Ascending aorta (tissue), 2 donors: Measurements from ENCODE around the gene PTGES2. TPM values are rescaled to one million over a fixed set of nuclear protein-coding genes. Genes with fewer than 3 reads are reported as not detected.
A peak's percentile ranks its signal among the peaks of the same experiment; 100 is the strongest.

Experiments used
- DNase-seq, 2 donors: peaks; one replicate each; pipeline ENCODE4 v3.0.0-alpha.2; 2019; ENCODE audit warnings: low spot score in 2 of 2
- H3K27ac ChIP-seq, 2 donors: fragments of 200-600 bp; sonication (generic); one replicate each; pipeline ENCODE4 v1.5.1; 2016 to 2017; ENCODE audit warnings: mild to moderate bottlenecking in 1 of 2
- H3K27me3 ChIP-seq: fragments of 200-600 bp; sonication (generic); one replicate; pipeline ENCODE4 v1.5.1; 2017
- H3K36me3 ChIP-seq, 2 donors: fragments of 200-600 bp; sonication (generic); one replicate each; pipeline ENCODE4 v1.5.1; 2016
- H3K4me1 ChIP-seq, 2 donors: fragments of 200-600 bp; sonication (generic); one replicate each; pipeline ENCODE4 v1.5.1; 2016 to 2017; ENCODE audit warnings: mild to moderate bottlenecking in 1 of 2
- H3K4me3 ChIP-seq, 2 donors: fragments of 200-600 bp; sonication (generic); one replicate each; pipeline ENCODE4 v1.5.1; 2016 to 2017; ENCODE audit warnings: mild to moderate bottlenecking in 1 of 2
- H3K9me3 ChIP-seq, 2 donors: fragments of 200-600 bp; sonication (generic); one replicate each; pipeline ENCODE4 v1.5.1; 2016
- intact Hi-C: fragments of 100-400 bp; cut with DNase I; formaldehyde crosslinking; loops from one replicate; pipeline ENCODE4 v1.15.1; 2023
- total RNA-seq: library from RNA; depleted of rRNA; stranded (reverse); fragments of >200 nt; gene quantifications from one replicate; pipeline ENCODE4 v1.1.0, GENCODE V29; 2016
- TF ChIP-seq, protein P1 (sequence below), 3 experiments: fragments of 200-600 bp in 2 of 3; fragments of 450-650 bp in 1 of 3; sonication (generic) in 2 of 3; IDR thresholded peaks; one replicate each; pipeline ENCODE4 v1.5.1; 2016 to 2019; ENCODE audit warnings: antibody characterized with exemption in 3 of 3, mild to moderate bottlenecking in 1 of 3, moderate library complexity in 1 of 3

PTGES2 gene
- total RNA-seq, 1 donor from 2014 or later, result 97.2 TPM

DNA sequence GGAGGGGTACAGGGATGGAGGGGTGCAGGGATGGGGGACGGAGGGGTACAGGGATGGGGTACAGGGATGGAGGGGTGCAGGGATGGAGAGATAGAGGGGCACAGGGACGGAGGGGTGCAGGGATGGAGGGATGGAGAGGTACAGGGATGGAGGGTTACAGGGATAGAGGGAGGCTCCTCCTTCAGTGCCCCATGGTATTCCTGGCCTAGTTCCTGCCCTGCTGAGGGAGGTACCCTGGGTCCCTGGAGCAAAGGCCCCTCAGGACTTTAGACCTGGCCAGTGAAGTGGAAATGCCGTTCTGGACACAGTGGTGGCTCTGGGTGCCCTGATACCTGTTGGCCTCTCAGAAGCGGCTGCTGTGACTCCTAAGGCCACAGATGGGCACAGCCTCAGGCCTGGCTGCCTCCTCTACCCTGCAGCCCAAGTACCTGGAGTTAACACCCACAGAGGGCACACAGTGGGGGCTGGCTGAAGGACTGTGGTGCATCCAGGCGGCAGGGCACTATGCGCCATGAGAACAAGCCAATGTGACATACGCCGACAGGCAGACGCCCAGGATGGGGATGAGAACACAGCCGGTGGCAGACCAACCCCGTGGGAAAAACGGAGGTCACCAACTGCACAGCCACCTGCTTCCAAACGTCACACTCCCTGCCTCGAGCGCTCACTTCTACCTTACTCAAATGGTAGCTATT, 8.4 kb downstream of the PTGES2 start:
- no peaks in the 10 kb centered on the region for H3K9me3 ChIP-seq
- no peak for DNase-seq
- H3K36me3 ChIP-seq, result peaks cover 25 to 31% of the 10 kb centered on the region in 2 donors
- TF ChIP-seq, protein P1, sequence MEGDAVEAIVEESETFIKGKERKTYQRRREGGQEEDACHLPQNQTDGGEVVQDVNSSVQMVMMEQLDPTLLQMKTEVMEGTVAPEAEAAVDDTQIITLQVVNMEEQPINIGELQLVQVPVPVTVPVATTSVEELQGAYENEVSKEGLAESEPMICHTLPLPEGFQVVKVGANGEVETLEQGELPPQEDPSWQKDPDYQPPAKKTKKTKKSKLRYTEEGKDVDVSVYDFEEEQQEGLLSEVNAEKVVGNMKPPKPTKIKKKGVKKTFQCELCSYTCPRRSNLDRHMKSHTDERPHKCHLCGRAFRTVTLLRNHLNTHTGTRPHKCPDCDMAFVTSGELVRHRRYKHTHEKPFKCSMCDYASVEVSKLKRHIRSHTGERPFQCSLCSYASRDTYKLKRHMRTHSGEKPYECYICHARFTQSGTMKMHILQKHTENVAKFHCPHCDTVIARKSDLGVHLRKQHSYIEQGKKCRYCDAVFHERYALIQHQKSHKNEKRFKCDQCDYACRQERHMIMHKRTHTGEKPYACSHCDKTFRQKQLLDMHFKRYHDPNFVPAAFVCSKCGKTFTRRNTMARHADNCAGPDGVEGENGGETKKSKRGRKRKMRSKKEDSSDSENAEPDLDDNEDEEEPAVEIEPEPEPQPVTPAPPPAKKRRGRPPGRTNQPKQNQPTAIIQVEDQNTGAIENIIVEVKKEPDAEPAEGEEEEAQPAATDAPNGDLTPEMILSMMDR (IDR thresholded peaks at IDR 0.05), result no peak
- no peak overlapping the region for H3K4me3 ChIP-seq
- H3K4me1 ChIP-seq, result peaks cover 0 to 4% of the 10 kb centered on the region in 2 donors
- intact Hi-C loops, result loop anchor here (5.0 kb wide), 1 partner anchor 82 kb away; no protein-coding TSS in a partner anchor
- H3K27ac ChIP-seq, result no peak overlapping the region
- no peaks in the 10 kb centered on the region for H3K27me3 ChIP-seq

DNA sequence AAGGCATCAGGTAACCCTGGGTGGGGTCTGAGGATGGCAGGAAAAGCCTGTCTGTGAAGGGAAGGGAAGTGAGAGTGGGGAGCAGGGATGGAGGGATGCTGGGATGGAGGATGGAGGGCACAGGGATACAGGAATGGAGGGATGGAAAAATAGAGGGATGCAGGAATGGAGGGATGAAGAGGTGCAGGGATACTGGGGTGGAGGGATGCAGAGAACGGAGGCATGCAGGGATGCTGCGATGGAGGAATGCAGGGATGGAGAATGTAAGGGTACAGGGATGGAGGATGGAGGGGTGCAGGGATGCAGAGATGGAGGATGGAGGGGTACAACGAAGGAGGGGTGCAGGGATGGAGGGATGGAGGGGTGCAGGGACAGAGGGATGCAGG, 9.1 kb downstream of the PTGES2 start:
- intact Hi-C loops, result loop anchor here (5.0 kb wide), 1 partner anchor 81 kb away; no protein-coding TSS in a partner anchor
- DNase-seq, result no peak

DNA sequence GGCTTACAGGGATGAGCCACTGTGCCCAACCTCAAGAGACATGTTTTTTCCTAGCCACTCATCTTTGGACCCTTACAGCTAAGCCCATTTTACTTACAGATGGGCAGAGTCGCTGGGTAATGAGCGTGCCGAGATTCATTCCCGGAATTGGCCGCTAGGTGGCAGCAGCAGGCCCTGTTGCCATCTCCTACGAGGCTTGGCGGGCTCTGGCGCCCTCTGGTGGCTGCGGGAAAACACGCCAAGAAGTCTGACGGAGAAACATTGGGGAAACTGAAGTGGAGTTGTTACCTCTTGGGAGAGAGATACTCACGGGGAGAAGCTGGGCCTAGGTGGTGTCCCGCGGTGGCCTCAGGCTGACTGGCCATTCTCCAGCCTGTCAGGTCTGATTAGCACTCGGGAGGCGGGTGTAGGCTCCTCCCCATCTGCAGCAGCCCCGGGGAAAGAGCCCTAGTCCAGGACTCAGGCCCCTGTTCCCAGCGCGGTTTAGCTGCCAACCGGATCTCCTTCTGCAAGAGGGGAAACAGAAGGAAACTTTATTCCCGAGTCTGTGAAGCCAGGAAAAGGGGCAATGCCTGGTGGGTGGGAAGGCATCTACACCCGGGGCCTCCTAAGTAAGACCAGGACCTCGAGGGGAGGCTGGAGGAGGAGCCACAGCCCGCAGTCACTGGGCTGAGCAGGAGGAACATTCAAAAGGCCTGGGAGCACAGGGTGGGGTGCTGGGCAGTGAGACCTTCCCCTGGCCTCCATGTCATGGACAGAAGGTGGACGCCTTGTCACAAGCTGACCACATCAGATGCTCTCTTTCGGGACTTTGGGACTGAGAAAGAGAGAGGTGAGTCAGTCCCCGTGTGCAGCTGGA, 9.7 kb downstream of the PTGES2 start:
- TF ChIP-seq, protein P1 (IDR thresholded peaks at IDR 0.05), result peak; percentile 100
- H3K36me3 ChIP-seq, result peaks cover 24 to 25% of the 10 kb centered on the region in 2 donors
- intact Hi-C loops, result loop anchor here (2.0 to 5.0 kb wide), 2 partner anchors 81 to 173 kb away; no protein-coding TSS in a partner anchor
- H3K4me3 ChIP-seq, result peak overlapping the region in 1 of 2 donors; percentile 16
- DNase-seq, result peak; percentile 61 to 94
- H3K27me3 ChIP-seq, result no peaks in the 10 kb centered on the region
- no peaks in the 10 kb centered on the region for H3K9me3 ChIP-seq
- H3K4me1 ChIP-seq, result peaks cover 0 to 4% of the 10 kb centered on the region in 2 donors
- H3K27ac ChIP-seq, result no peak overlapping the region

More for the DNA sequence above, 9.1 kb downstream of the PTGES2 start:
- Histone ChIP-seq H3K4me3 (no peak overlapping the region), H3K4me1 (peaks cover 0 to 4% of the 10 kb centered on the region in 2 donors), H3K9me3 (no peaks in the 10 kb centered on the region), H3K27ac (no peak overlapping the region), H3K36me3 (peaks cover 28% of the 10 kb centered on the region in 2 donors), H3K27me3 (no peaks in the 10 kb centered on the region)
- TF ChIP-seq, protein P1 (IDR thresholded peaks at IDR 0.05), result no peak

DNA sequence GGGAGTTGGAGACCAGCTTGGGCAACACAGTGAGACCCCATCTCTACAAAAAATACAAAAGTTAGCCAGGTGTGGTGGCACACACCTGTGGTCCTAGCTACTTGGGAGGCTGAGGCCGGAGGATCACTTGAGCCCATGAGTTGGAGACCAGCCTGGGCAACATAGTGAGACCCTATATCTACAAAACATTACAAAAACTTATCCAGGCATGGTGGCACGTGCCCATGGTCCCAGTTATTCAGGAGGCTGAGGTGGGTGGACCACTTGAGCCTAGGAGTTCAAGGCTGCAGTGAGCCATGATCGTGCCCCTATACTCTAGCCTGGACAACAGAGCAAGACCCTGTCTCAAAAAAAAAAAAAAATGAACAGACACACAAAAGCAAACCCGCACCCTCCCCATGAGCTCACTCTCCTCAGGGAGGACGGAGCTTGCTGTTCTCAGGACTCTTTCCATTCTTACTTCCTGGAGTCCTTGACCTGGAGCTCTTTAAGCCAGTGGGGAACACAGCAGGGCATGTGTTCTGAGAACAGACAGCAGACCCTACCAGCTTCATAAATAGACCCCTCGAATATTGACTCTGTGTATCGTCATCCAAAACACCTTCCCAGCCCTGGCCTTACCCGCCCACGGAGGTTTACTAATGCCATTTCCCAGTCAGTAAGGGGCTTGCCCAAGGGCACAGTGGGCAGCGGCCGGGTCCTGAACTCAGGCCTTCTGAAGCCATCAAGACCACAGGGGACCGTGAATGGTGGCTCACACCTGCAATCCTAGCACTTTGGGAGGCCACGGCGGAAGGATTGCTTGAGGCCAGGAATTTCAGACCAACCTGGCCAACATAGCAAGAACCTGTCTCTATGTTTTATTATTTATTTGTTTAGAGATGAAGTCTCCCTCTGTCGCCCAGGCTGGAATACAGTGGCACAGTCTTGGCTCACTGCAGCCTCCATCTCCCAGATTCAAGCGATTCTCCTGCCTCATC, 11.1 kb downstream of the PTGES2 start:
- intact Hi-C loops, result loop anchor here (2.0 to 5.0 kb wide), 2 partner anchors 79 to 172 kb away; no protein-coding TSS in a partner anchor
- peaks cover 12 to 14% of the 10 kb centered on the region in 2 donors for H3K36me3 ChIP-seq
- peaks cover 0 to 4% of the 10 kb centered on the region in 2 donors for H3K4me1 ChIP-seq
- no peaks in the 10 kb centered on the region for H3K27me3 ChIP-seq
- H3K9me3 ChIP-seq, result no peaks in the 10 kb centered on the region
- no peak for DNase-seq
- H3K4me3 ChIP-seq, result no peak overlapping the region
- TF ChIP-seq, protein P1 (IDR thresholded peaks at IDR 0.05), result no peak
- H3K27ac ChIP-seq, result no peak overlapping the region
